Dermis blood vessel endothelial cell (primary cell): ENCODE results near the gene C2CD4C. TPM values are rescaled to one million over a fixed set of nuclear protein-coding genes. Genes with fewer than 3 reads are reported as not detected.

Experiments
- DNase-seq: peaks from one replicate; pipeline ENCODE4 v3.0.0; 2010
- total RNA-seq: library from RNA; depleted of rRNA; stranded (reverse); fragments of >200 nt; gene quantifications from 2 replicates; pipeline ENCODE4 v1.2.3, GENCODE V29; 2014

C2CD4C gene
- total RNA-seq, 1 donor from 2014 or later = 1.9 TPM

DNA sequence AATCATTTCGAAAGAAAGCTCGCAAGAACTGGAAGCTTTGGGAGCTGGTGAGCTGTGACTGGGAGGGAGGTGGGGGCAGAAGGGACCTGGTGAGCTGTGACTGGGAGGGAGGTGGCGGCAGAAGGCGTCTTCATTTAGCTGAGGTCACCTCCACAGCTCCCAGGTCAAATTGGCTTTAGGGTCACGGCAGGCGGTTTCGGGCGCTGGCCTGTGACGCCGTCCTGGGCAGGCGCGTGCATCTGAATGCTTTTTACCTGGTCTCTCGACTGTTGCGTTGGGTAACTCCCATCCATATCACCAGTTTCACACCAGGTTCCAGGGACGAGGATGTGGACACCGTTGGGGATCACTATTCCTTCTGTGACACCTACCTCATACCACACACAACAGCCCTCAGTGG is 29.2 kb downstream of the C2CD4C start:
- no peak for DNase-seq

DNA sequence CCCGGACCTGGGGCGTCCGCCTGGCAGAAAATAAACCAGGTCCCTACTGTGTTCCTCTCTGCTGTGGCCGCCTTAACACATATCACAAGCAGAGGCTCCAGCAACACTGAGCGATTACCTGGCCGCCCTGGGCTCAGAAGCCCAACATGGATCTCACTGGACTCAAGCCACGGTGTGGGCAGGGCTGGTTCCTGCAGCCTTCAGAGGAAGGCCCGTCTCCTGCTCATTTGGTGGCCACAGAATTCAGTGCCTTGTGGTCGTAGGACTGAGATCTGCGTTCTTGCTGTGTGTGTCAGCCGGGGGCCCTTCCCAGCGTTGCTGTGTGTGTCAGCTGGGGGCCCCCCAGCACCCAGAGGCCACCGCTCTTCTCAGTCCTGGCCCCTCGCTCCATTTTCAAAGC is 30.2 kb downstream of the C2CD4C start:
- no peak for DNase-seq

DNA sequence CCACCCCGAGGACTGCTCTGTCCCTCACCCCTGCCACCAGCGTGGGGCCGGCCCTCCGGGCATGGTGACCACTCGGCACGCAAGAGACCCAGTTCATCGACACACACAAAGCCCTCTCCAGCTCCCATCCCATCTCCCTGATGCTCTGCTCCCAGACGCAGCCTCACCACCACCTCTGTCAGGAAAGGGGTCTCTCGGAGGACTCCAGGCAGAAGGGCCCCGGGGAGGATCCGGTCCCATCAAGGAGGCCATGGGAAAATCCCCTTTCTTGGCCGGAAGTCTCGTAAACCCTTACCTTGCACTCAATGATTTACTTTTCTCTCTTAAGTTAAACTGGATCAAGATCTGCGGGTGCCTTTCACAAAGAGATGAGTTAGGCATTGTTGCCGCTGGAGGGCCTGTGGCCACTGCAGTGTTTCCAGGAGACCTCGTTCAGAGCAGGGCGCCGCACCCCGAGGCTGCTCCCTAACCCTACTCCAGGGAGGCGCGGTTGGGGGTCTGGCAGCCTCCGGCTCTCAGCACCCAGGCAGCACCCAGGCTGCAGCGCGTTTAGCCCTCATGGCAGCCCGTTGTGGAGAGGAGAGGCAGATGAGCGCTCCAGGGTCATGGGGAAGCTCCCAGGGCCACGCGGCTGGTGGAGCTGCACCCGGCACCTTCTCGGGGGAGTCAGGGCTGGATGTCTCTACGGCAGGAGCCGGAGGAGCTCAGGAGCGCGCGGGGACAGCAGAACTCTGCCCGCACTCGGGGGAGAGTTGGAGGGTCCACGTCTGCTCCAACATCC is 31.0 kb downstream of the C2CD4C start:
- no peak for DNase-seq

DNA sequence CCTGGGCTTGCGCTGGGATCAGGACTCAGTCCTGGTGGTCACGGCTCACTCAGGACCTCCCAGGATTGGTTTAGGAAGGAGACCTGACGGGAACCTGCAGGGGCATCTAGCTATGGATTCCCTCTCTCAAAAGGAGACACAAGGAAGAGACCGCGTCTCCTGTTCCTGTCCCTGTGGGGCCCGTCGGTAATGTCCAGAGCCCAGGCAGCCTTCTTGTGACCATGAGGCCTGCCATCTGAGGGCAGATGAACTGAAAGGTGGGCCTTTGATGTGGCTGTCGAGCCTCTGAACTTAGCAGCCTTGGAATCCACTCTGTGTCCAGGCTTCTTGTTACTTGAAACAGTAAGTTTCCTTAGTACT is 32.9 kb downstream of the C2CD4C start:
- no peak for DNase-seq

DNA sequence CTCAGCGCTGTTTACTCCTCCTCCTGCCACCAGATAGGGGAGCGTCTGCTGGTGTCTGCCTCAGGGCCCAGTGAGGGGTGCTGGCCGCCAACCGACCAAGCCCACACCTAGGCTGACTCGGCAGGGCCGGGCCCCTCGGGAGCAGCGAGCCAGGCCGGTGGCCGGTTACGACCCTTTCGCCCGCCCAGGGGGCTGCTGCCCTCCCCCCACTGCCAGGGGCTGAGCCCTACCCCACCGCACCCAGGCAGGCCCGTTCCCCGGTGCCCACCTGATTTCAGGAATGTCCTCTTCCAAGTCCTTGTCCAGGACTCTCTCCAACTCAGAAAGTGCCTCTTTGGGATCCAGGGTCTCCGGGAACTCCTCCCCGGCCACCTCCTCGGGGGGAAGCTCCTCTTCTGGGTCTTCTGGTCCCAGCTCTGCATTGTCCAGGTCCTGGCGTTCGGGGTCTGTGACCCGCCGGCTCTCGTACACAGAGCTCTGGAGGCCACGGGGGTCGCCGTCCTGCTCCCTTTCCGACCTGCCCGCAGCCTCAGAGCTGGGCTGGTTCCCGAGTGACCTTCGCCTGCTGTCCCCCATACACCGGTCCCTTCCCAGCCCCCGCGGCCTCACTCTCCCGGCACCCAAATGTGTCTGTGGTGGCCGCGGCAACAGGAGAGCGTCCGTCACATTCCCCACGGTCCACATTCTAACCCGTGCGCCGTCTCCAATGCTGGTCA is 33.4 kb downstream of the C2CD4C start:
- no peak for DNase-seq

DNA sequence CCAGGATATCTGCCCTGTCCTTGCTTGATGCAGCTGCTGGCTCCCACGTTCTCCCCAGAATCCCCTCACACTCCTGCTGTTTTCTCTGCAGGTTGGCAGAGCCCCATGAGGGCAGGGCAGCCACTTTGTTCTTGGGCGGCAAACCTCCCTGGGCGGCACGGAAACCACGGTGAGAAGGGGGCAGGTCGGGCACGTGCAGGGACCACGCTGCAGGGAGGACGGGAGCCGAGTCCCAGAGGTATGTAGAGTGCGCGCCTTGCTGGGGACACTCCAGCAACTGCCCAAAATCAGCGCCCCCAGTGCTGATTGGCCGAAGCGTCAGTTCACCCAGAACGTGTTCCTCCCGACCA is 34.1 kb downstream of the C2CD4C start:
- DNase-seq = no peak

DNA sequence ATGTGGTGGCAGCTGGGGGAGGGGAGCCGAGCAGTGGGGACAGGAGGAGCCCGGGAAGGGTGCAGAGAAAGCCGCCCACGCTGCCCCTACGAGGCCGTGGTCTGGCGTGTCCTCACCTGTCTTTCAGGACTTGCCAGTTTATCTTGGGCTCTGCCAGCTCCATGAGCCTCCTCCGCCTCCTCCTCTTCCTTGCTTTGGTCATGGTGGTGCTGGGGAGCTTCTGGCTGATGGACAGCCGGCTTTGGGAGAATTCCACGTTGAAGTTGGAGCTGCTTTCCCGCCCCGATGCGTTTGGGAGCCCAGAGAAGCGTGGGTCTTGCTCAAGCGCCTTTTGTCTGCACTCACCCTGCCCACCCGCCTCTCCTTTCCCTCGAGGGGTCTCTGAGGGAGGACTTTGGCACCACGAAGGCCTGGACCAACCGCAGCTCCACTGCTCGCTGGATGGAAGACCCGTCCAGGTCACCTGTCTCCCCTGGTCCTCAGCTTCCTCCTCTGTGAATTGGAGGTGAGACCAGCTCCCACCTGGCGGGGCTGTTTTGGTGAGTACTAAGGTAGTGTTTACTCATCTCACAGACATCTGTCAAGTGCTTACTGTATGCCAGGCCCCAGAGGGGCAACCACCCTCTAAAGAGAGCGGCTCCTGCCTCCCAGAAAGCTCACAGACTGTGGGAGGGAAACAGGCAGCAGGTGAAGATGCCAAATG is 34.6 kb downstream of the C2CD4C start:
- no peak for DNase-seq

DNA sequence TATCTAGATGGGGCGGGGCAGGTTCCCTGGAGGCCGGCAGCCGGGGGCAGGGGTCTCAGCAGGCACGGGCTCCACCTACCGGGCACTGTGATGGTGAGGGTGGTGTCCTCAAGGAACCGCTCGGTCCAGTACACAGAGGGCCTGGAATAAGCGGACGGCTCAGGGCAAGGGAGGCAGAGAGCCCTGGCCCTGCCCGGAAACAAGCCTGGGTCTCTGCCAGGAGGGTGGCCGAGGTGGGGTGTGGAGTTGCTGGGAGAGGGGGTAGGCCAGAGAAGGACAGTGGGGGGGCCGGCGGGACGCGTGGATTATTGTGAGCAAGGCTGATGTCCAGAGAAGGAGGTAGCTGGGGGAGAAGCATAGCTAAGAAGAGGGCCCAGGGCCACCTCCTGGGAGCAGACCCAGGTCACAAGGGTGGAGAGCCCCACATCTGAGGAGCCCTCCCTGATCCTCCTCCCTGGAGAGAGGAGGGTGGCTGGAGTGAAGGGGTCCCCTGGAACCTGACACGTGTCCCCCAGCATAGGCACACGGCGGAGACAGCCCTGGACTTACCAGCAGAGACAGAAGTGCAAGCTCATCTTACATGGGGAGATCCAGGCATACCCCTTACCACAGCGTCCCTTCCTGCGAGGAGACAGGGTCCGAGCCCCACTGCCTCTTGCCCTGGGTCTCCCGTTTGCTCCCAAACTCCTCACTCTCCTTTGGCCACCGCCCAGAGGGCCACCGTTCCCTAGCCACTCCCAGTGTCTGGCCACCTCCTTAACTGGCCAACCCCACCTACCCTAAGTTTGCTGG is 35.4 kb downstream of the C2CD4C start:
- DNase-seq = no peak

DNA sequence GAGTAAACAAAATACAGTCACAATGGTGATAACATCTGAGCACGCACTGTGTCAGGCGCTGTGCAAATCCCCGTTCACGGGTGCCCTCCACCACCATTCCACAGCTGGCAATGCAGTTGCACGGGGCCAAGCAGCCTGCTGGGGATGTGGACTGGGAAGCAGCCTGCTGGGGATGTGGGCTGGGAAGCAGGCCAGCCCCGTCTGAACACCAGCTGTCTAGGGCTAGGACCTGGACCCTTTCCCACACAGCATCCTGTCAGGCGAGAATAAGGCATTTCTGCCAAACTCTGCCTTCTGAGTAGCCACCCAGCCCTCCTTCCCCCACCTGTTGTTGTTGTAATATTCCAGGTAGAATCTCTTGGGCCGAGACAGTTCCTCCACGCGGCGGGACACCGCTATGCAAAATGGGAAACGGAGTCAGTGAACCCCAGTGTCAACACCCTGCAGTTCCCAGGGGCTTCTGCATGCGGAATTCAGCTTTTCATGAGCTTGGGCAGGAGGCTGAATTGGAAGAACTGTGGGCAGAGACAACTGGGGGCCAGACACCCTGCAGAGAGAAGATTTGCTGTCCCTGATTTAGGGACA is 36.5 kb downstream of the C2CD4C start:
- peak; percentile 56 for DNase-seq

DNA sequence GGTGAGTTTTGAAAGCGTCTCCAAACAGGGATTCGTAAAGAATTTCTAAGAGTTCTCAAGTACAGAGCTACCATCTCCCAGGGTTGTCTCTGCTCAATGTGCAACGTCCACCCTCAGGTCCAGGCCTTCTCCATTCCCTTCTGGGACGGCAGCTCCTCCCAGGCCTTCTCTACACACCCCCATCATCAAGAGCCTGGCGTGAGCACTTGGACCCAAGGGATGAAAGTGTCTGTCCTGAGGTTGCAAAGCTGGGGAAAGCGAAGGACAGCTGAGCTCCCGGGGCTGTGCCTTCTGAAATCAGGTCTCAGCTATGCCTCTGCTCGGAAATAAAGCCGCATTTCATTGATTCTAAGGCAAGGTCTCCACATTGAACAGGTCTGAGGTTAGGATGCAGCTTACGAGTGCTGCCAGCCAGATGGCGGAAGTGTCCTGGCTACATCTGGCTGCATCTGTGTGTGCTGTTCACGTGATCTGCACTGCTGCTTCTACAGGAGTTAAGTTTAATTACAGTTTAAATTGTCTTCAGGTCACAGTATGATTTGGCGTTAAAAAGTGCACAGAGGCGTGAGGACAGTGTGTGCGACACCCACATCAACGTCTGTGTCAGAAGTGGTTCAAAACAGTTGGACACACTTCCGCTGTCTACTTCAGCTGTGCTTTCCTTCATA is 37.3 kb downstream of the C2CD4C start:
- no peak for DNase-seq

DNA sequence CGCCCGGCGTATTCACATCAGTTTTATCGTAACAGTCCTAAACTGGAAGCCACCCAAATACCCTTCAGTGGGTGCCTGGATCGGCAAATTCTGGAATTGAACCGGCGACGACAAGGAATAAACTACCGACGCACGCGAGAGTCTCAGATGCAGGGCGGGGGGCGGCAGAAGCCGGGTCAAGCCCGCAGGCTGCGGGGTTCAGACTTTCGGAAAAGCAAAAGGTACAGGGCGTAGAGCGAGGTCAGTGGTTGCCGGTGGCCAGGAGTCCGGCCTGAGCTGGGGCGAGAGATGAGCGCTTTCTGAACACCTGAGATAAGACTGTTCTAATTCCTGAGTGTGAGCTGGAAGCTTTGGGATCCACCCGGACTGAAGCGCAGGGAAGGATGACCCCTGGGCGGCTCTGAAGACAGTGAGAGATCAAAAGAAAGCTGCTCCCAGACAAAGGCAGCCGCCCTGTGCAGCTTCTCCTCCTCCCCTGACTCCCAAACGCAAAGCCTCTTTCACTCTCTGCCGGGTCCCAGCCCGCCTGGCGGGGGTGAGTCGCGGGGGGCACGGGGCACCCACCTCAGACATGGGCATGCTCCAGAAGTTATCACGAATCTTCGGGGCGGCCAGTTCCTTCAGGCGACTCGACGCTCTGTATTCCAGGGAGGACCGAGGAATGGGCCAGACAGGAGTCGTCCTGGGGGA is 38.2 kb downstream of the C2CD4C start:
- no peak for DNase-seq

DNA sequence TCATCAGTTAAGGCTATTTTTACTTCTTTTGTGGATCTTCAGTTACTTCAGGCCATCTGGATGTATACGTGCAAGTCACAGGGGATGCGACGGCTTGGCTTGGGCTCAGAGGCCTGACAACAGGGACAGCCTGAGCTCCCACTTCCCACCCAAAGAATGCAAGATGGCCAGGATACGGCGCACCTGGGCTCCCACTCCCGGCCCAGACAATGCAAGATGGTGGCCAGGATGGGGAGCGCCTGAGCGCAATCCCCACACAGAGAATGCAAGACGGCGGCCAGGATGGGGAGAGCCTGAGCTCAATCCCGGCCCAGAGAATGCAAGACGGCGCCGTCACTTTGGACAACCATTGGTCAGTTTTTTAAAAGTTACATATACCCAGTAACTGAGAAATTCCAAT is 39.1 kb downstream of the C2CD4C start:
- DNase-seq = no peak

DNA sequence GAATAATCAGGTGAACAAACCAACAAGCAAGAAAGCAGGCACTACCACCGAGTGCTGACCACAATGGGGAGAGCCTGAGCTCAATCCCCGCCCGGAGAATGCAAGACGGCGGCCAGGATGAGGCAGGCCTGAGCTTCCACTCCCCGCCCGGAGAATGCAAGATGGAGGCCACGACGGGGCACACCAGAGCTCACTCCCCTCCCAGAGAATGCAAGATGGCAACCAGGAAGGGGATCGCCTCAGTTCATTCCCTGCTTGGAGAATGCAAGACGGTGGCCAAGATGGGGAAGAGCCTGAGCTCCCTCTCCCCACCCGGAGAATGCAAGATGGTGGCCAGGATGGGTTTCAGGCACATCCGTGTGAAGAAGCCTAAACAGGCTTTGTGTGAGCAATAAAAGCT is 39.7 kb downstream of the C2CD4C start:
- DNase-seq = no peak

DNA sequence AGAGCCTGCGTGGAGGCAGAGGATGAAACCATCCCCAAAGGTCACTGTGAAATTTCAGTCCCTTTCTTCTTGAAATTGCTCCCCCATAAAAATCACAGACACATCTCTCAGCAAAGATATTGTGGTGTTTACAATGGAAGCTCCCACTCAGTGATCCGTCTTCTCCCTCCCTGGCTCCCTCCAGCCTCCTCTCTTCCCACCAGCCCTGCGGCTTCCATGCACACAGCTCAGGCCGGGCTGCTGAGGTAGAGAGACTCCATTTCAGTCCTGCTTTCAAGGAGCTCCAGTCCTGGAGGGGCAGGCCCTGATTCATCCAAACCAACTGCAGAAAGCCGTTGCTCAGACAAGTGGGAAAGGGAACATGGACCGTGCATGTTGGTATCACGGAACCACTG is 40.3 kb downstream of the C2CD4C start:
- DNase-seq = no peak

DNA sequence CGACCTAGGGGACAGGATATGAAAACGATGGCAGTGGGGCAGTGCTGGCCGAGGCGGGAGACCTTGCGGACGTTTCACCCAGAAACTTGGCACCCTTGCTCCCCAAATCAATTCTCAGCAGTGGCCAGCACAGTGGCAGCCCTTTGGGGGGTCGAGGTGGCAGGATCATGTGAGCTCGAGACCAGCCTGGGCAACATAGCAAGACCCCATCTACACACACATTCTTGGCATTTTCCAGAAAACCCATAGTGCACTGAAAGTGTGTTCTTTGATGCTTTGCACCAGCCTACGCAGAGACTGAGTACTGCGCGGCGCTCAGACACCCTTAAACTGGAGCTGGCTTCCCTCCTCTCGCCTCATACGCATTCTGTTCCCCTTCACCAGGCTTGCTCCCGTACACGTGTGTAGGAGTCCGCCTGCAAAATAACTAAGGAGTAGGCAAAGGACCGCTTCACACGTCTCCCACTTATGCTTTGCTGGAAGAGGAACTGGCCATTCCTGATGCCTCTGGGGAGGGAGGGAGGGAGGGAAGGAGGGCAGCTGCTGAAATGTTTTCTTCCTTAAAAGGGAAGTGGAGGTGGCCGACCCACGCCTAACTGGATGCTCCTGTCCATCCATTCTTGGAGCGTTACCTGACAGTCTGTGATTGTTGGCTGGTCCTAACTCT is 40.9 kb downstream of the C2CD4C start:
- DNase-seq = no peak

DNA sequence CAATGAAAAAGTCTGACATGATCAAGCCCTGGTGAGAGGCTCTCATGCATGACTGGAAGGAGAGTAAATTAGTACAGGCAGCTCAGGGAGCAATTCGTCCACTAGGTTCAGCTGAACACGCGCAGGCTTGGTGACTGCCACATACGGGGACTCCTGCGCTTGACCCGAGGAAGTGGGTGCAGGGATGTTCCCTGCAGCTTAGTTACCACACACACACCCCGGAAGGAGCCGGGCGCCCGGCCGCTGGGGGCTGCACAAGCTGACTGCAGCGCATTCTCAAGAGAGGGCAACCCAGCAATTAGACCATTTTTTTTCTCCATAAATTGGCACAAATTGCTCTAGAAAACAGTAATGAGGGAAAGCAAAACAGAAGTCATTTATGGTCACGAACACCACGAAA is 41.4 kb downstream of the C2CD4C start:
- DNase-seq = no peak

DNA sequence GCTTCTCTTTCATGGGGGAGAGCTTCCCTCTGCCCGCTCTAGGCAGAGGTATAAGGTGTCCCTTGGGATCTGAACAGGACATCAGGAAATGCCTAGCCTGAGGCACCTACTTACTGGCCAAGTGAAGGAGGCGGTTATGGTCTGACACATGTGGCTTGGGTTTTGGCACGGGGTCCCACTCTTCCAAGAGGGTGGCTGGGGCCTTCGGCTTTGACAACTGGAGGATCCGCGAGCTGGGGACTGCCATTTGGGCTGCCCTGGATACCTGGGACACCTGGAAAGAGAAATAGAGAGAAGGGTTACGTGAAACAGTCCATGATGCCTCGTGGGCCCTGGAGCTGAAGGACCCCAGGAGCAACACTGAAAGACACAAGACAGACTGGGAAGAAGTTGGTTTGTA is 42.0 kb downstream of the C2CD4C start:
- DNase-seq = no peak

DNA sequence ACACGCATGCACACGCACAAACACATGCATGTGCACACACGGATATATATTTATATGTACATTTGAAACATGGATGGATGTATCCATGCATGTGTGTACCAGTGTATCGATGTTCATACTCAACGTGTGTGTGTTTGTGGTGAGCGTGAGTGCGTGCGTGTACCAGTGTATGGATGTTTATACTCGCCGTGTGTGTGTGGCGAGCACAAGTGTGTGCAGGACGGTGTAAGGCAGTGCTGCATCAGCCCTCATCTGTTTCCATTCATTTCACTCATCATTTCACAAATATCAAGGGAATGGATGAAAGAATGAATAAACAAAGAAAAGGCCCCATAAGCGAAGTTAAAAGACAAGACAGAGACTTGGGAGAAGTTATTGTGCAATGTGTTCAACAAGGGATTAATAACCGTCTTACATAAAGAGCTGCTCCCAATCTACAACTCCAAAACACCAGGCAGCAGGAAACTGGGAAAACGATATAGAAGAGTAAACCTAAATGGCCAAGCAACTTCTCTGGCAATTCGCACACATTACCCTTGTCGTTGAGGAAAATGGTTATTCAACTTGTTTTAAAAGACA is 42.7 kb downstream of the C2CD4C start:
- DNase-seq = no peak

DNA sequence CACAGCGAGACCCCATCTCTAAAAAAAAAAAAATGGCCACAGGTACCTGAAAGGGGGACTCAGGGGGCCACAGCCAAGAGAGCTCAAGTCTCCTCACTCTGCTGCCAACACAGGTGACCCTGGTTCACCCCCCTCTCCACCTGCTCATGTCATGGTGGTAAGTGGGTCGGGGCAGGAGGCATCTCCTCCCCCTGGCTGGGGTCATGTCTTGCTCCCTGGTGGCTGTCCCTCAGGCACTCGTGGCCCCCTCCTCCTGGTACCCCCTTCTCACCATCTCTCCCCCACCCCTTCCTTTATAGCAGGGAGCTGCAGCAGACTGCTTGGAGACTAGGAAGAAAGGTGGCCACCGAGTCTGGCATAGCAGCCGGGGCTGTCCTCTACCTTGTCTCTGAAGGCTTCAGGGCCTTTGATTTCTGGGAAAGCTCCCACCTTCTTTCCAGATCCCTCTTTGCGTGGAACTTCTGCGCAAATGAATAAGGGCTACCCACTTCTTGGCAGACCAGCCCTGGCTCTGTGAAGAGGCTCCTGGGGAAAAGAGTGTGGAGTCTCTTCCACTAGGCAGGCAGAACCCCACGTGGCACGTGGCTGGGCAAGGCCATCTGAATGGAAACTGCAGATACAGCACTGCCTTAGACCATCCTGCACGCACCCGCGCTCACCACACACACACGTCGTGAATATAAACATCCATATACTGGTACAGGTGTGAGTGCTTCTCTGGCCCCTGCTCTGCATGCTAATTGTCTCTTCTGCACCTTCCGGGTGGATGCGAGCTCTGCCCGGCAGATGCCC is 44.3 kb downstream of the C2CD4C start:
- DNase-seq = no peak

DNA sequence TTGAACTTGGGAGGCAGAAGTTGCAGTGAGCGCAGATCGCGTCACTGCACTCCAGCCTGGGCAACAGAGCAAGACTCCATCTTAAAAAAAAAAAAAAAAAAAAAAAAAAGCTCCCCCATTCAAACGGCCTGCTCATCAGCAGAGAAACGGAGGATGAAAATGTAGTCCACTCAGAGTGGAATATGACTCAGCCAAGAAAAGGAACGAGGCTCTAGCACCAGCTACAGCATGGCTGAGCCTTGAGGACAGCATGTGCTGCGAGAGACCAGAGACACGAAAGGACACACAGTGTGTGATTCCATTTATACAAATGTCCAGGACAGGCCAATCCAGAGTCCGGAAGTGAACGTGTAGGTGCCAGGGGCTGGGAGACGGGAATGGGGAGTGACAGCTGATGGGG is 46.3 kb downstream of the C2CD4C start:
- DNase-seq = no peak
